Measurements from ENCODE around the gene L3MBTL4. TPM values are rescaled to one million over a fixed set of nuclear protein-coding genes. Genes with fewer than 3 reads are reported as not detected.

L3MBTL4 gene
- total RNA-seq, 4 donors from 2014 or later: 6.0 to 14.8 (median 10.0) TPM

- TF ChIP-seq, protein P1, sequence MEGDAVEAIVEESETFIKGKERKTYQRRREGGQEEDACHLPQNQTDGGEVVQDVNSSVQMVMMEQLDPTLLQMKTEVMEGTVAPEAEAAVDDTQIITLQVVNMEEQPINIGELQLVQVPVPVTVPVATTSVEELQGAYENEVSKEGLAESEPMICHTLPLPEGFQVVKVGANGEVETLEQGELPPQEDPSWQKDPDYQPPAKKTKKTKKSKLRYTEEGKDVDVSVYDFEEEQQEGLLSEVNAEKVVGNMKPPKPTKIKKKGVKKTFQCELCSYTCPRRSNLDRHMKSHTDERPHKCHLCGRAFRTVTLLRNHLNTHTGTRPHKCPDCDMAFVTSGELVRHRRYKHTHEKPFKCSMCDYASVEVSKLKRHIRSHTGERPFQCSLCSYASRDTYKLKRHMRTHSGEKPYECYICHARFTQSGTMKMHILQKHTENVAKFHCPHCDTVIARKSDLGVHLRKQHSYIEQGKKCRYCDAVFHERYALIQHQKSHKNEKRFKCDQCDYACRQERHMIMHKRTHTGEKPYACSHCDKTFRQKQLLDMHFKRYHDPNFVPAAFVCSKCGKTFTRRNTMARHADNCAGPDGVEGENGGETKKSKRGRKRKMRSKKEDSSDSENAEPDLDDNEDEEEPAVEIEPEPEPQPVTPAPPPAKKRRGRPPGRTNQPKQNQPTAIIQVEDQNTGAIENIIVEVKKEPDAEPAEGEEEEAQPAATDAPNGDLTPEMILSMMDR (IDR thresholded peaks at IDR 0.05; ENCODE audit: low read depth): no peak
Measured at GRCh38 chr18:6194640-6195039, 220.1 kb downstream of the L3MBTL4 start.

DNA sequence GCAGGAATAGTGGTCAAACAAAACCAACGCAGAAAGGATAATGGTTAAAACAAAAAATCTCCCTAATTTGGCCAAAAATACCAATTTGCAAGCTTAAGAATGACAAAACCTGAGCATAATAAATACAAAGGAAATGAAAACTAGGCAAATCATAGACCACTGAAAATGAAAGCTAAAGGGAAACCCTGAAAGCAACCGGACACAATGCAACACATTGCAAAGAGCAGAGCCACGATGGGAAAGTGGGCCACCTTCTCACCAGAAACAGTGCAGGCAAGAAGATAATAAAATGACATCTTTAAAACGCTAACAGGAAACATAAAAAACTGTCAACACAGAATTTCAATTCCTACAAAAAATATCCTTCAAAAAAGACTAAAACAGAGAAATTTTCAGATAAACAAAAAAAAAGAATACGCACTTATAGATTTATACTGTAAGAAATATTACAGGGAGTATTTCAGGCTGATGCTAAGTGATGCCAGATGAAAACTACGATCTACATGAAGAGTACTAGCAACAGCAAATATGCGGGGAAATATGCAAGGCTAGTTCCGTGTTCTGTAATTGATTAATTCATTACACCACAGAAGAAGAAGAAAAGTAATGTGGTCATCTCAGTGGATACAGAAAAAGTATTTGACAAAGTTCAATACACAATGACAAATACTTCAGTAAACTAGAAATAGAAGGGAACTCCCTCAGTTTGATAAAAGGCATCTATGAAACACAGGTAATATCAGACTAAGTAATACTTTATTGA is 239.5 kb downstream of the L3MBTL4 start:
- TF ChIP-seq, protein P1 (IDR thresholded peaks at IDR 0.05; ENCODE audit: low read depth): no peak

- TF ChIP-seq, protein P1 (IDR thresholded peaks at IDR 0.05; ENCODE audit: low read depth): no peak
Measured at GRCh38 chr18:6170604-6171003, 244.1 kb downstream of the L3MBTL4 start.

DNA sequence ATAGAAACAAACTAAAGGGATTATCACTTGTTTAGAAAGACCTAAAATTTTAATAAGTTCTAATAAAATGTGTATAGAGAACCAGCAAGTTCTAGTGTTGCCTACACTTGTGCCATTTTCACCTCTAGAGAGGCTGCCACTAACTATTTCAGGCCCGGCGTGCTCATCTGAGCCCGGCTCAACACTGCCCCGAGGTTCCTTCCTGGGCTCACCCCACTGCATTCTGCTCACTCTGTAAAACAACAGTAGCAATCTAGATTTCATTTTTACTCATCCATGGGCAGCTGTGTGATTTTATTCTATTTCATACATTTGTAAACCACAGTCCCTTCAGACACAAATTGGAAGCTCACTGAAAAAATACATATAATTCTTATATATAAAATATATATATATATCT is 253.2 kb downstream of the L3MBTL4 start:
- TF ChIP-seq, protein P1 (IDR thresholded peaks at IDR 0.05; ENCODE audit: low read depth): no peak

DNA sequence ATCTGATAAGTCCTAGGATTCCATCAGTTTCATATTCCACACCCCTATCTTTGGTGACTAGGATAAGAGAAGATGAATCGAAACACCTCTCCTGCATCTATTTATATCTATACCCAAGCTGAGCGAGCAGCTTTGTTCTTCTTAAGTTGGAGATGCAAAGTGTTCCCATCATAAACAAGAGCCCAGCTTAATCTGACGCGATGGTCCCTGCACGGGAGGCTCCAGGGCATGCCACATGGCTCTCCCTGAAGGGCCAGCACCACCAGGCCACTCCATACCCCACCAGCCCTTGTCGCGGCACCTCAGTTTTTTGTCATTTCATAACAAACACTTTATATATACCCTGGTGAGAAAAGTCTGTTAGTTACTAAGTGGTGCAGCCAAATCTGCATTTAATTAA is 255.3 kb downstream of the L3MBTL4 start:
- TF ChIP-seq, protein P1 (IDR thresholded peaks at IDR 0.05; ENCODE audit: low read depth): no peak

- TF ChIP-seq, protein P1 (IDR thresholded peaks at IDR 0.05; ENCODE audit: low read depth): no peak
Measured at GRCh38 chr18:6158958-6159357, 255.8 kb downstream of the L3MBTL4 start.

GRCh38 chr18:6156446-6156845 is 258.3 kb downstream of the L3MBTL4 start:
- TF ChIP-seq, protein P1 (IDR thresholded peaks at IDR 0.05; ENCODE audit: low read depth): no peak

Measured in subcutaneous adipose tissue (tissue), 4 donors.